ENCODE data around the gene YJEFN3. TPM values are rescaled to one million over a fixed set of nuclear protein-coding genes. Genes with fewer than 3 reads are reported as not detected.

Gene YJEFN3
- total and polyA plus RNA-seq, 4 donors = 0.77 to 4.7 (median 3.8) TPM

- Histone ChIP-seq H3K36me3 (ENCODE audit: control insufficient read depth in 4 of 4, insufficient read depth in 4 of 4, low read length in 4 of 4) (peaks cover 0 to 10% (median 2%) of the 10 kb centered on the region in 4 donors), H3K4me1 (ENCODE audit: control insufficient read depth in 5 of 5, insufficient read depth in 5 of 5, low read length in 5 of 5) (peaks cover 16 to 58% (median 30%) of the 10 kb centered on the region in 5 donors), H3K9me3 (ENCODE audit: control insufficient read depth in 4 of 4, insufficient read depth in 3 of 4, low read length in 3 of 4) (no peaks in the 10 kb centered on the region), H3K27ac (ENCODE audit: low read depth in 1 of 2, low read length in 1 of 2) (peak overlapping the region in 1 of 2 donors; percentile 17), H3K27me3 (ENCODE audit: control insufficient read depth in 3 of 3, insufficient read depth in 3 of 3, low read length in 2 of 3) (no peaks in the 10 kb centered on the region), H3K4me3 (no peak overlapping the region), H3K9ac (ENCODE audit: insufficient read depth in 1 of 2, low read length in 2 of 2) (no peak overlapping the region)
- peak in 2 of 3 donors; percentile 28 to 30 for DNase-seq
- TF ChIP-seq, protein P1, sequence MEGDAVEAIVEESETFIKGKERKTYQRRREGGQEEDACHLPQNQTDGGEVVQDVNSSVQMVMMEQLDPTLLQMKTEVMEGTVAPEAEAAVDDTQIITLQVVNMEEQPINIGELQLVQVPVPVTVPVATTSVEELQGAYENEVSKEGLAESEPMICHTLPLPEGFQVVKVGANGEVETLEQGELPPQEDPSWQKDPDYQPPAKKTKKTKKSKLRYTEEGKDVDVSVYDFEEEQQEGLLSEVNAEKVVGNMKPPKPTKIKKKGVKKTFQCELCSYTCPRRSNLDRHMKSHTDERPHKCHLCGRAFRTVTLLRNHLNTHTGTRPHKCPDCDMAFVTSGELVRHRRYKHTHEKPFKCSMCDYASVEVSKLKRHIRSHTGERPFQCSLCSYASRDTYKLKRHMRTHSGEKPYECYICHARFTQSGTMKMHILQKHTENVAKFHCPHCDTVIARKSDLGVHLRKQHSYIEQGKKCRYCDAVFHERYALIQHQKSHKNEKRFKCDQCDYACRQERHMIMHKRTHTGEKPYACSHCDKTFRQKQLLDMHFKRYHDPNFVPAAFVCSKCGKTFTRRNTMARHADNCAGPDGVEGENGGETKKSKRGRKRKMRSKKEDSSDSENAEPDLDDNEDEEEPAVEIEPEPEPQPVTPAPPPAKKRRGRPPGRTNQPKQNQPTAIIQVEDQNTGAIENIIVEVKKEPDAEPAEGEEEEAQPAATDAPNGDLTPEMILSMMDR (IDR thresholded peaks at IDR 0.05; ENCODE audit: control extremely low read depth, extremely low read depth) = no peak
- ATAC-seq (ENCODE audit: insufficient read depth, low FRiP score) = no peak
- WGBS, 2 donors = 73 to 81% methylated on average over 9 of the region's 9 CpGs
Measured at GRCh38 chr19:19487077-19487949, 41.4 kb upstream of the YJEFN3 start.

GRCh38 chr19:19487950-19488874, 40.5 kb upstream of the YJEFN3 start:
- DNase-seq = peak; percentile 38 to 51 (median 44)

GRCh38 chr19:19488875-19489690, 39.6 kb upstream of the YJEFN3 start:
- Histone ChIP-seq H3K9me3 (ENCODE audit: control insufficient read depth in 4 of 4, insufficient read depth in 3 of 4, low read length in 3 of 4) (no peaks in the 10 kb centered on the region), H3K9ac (ENCODE audit: insufficient read depth in 1 of 2, low read length in 2 of 2) (peak overlapping the region in 1 of 2 donors; percentile 75), H3K36me3 (ENCODE audit: control insufficient read depth in 4 of 4, insufficient read depth in 4 of 4, low read length in 4 of 4) (peaks cover 3 to 13% (median 9%) of the 10 kb centered on the region in 4 donors), H3K4me3 (no peak overlapping the region), H3K27me3 (ENCODE audit: control insufficient read depth in 3 of 3, insufficient read depth in 3 of 3, low read length in 2 of 3) (no peaks in the 10 kb centered on the region), H3K4me1 (ENCODE audit: control insufficient read depth in 5 of 5, insufficient read depth in 5 of 5, low read length in 5 of 5) (peaks cover 15 to 47% (median 30%) of the 10 kb centered on the region in 5 donors), H3K27ac (ENCODE audit: low read depth in 1 of 2, low read length in 1 of 2) (peak overlapping the region; percentile 24 to 80)
- DNase-seq = peak; percentile 89 to 95 (median 94)
- peak; percentile 39 for ATAC-seq (ENCODE audit: insufficient read depth, low FRiP score)
- TF ChIP-seq, protein P1 (IDR thresholded peaks at IDR 0.05; ENCODE audit: control extremely low read depth, extremely low read depth) = no peak
- 25 to 31% methylated on average over 14 of the region's 14 CpGs for WGBS, 2 donors

More at GRCh38 chr19:19487950-19488874, 40.5 kb upstream of the YJEFN3 start:
- H3K4me1 ChIP-seq (ENCODE audit: control insufficient read depth in 5 of 5, insufficient read depth in 5 of 5, low read length in 5 of 5) = peaks cover 15 to 49% (median 30%) of the 10 kb centered on the region in 5 donors
- H3K27ac ChIP-seq (ENCODE audit: low read depth in 1 of 2, low read length in 1 of 2) = peak overlapping the region in 1 of 2 donors; percentile 65
- ATAC-seq (ENCODE audit: insufficient read depth, low FRiP score) = no peak
- WGBS, 2 donors = 51 to 60% methylated on average over 20 of the region's 20 CpGs
- H3K9me3 ChIP-seq (ENCODE audit: control insufficient read depth in 4 of 4, insufficient read depth in 3 of 4, low read length in 3 of 4) = no peaks in the 10 kb centered on the region
- H3K9ac ChIP-seq (ENCODE audit: insufficient read depth in 1 of 2, low read length in 2 of 2) = peak overlapping the region in 1 of 2 donors; percentile 75
- TF ChIP-seq, protein P1 (IDR thresholded peaks at IDR 0.05; ENCODE audit: control extremely low read depth, extremely low read depth) = no peak
- H3K4me3 ChIP-seq = no peak overlapping the region
- no peaks in the 10 kb centered on the region for H3K27me3 ChIP-seq (ENCODE audit: control insufficient read depth in 3 of 3, insufficient read depth in 3 of 3, low read length in 2 of 3)
- H3K36me3 ChIP-seq (ENCODE audit: control insufficient read depth in 4 of 4, insufficient read depth in 4 of 4, low read length in 4 of 4) = peaks cover 2 to 10% (median 5%) of the 10 kb centered on the region in 4 donors
